HCT116 (cell line): ENCODE results near the gene RTL1. TPM values are rescaled to one million over a fixed set of nuclear protein-coding genes. Genes with fewer than 3 reads are reported as not detected.

Experiments used
- ATAC-seq: fragments of 200-7000 bp; cut with Tn5 transposase; 2 replicates; pipeline ENCODE4 v1.9.1; 2020; ENCODE audit warnings: mild to moderate bottlenecking, moderate library complexity
- BruUV-seq: library from RNA; stranded (reverse); fragments of 400-500 nt; replicated peaks from 2 replicates; lab custom pipeline; 2021; lab: Mats Ljungman, UMichigan
- CTCF ChIA-PET: fragments of 300-600 bp; sonication (Branson Sonifier 250); formaldehyde crosslinking; loops from one replicate; lab custom pipeline; 2021; ENCODE audit warnings: antibody characterized with exemption; lab: Charles Lee
- POLR2A ChIA-PET: fragments of 300-600, 350-600 bp; sonication (Branson Sonifier 250); formaldehyde crosslinking; loops from one replicate; lab custom pipeline; 2021; ENCODE audit warnings: antibody characterized with exemption; lab: Charles Lee
- RAD21 ChIA-PET, 2 experiments: fragments of 300-600 bp; sonication (Branson Sonifier 250); formaldehyde crosslinking; loops; one replicate each; lab custom pipeline; 2023; ENCODE audit warnings: low total read pairs in 2 of 2; ENCODE audit not compliant: uncharacterized antibody in 2 of 2, unreplicated experiment in 2 of 2, low non-redundant PET in 1 of 2; lab: Charles Lee
- DNase-seq: peaks from one replicate; pipeline ENCODE4 v3.0.0-alpha.2; 2010; ENCODE audit warnings: low read depth, low spot score
- H2AFZ ChIP-seq: fragments of 200-600 bp; shearing (Covaris generic), sonication (generic); 2 replicates; pipeline ENCODE4 v1.6.1; 2017; ENCODE audit warnings: low read depth, mixed run types, mixed read lengths, antibody characterized with exemption, low read length; ENCODE audit not compliant: poor library complexity, severe bottlenecking
- H3K27ac ChIP-seq: 2 replicates; pipeline ENCODE4 v1.5.1; 2012; ENCODE audit warnings: low read depth, low read length
- H3K27me3 ChIP-seq: fragments of 200-600 bp; sonication (generic); 2 replicates; pipeline ENCODE4 v1.6.1; 2016; ENCODE audit warnings: mixed run types, low read length, mixed read lengths; ENCODE audit not compliant: insufficient read depth
- H3K36me3 ChIP-seq, 2 experiments: fragments of 200-500 bp in 1 of 2; fragments of 200-600 bp in 1 of 2; sonication (Bioruptor generic) in 1 of 2; sonication (generic) in 1 of 2; 2 replicates each; pipeline versions ENCODE4 v1.5.1 to v1.6.1; 2014 to 2016; ENCODE audit warnings: low read length in 2 of 2, inconsistent platforms in 1 of 2, mixed read lengths in 1 of 2, mixed run types in 1 of 2; ENCODE audit not compliant: insufficient read depth in 2 of 2, control insufficient read depth in 1 of 2
- H3K4me1 ChIP-seq, 2 experiments: fragments of 200-600 bp in 1 of 2; sonication (generic) in 1 of 2; 2 replicates each; pipeline versions ENCODE4 v1.5.1 to v1.6.1; 2012 to 2017; ENCODE audit warnings: low read length in 2 of 2, inconsistent platforms in 1 of 2, mild to moderate bottlenecking in 1 of 2, mixed read lengths in 1 of 2, mixed run types in 1 of 2, moderate library complexity in 1 of 2; ENCODE audit not compliant: insufficient read depth in 2 of 2, control insufficient read depth in 1 of 2
- H3K4me2 ChIP-seq: fragments of 200-600 bp; sonication (generic); 2 replicates; pipeline ENCODE4 v1.6.1; 2017; ENCODE audit warnings: mixed run types, low read length, mixed read lengths
- H3K4me3 ChIP-seq, 2 experiments: fragments of 200-600 bp in 1 of 2; sonication (generic) in 1 of 2; replicated peaks in 1 of 2; 2 replicates each; pipeline ENCODE4 v1.5.1; 2011 to 2016; ENCODE audit warnings: low read length in 2 of 2, control low read depth in 1 of 2, low read depth in 1 of 2, mild to moderate bottlenecking in 1 of 2, mixed read lengths in 1 of 2, mixed run types in 1 of 2
- H3K79me2 ChIP-seq: fragments of 200-600 bp; sonication (generic); 2 replicates; pipeline ENCODE4 v1.6.1; 2017; ENCODE audit warnings: mild to moderate bottlenecking, mixed run types, low read length, moderate library complexity, mixed read lengths; ENCODE audit not compliant: insufficient read depth
- H3K9ac ChIP-seq: fragments of 200-600 bp; sonication (generic); 2 replicates; pipeline ENCODE4 v1.6.1; 2016; ENCODE audit warnings: low read length, mixed read lengths
- H3K9me2 ChIP-seq: fragments of 200-600 bp; sonication (generic), shearing (Covaris generic); 2 replicates; pipeline ENCODE4 v1.6.1; 2017; ENCODE audit warnings: mixed run types, mild to moderate bottlenecking, moderate library complexity; ENCODE audit not compliant: insufficient read depth
- H3K9me3 ChIP-seq, 2 experiments: fragments of 200-500 bp in 1 of 2; fragments of 200-600 bp in 1 of 2; sonication (Bioruptor generic) in 1 of 2; sonication (generic) in 1 of 2; 2 replicates each; pipeline ENCODE4 v1.6.1; 2014 to 2017; ENCODE audit warnings: low read length in 2 of 2, mixed read lengths in 2 of 2, inconsistent platforms in 1 of 2, low read depth in 1 of 2, mild to moderate bottlenecking in 1 of 2, mixed run types in 1 of 2, moderate library complexity in 1 of 2; ENCODE audit not compliant: control insufficient read depth in 1 of 2, insufficient read depth in 1 of 2
- H4K20me1 ChIP-seq: fragments of 200-600 bp; sonication (generic), shearing (Covaris generic); 2 replicates; pipeline ENCODE4 v1.6.1; 2017; ENCODE audit warnings: mixed run types, mild to moderate bottlenecking, moderate library complexity; ENCODE audit not compliant: insufficient read depth
- CBX3 ChIP-seq: IDR thresholded peaks from 2 replicates; pipeline ENCODE4 v1.6.1; 2012; ENCODE audit warnings: low read depth
- CEBPB ChIP-seq: IDR thresholded peaks from 2 replicates; pipeline ENCODE4 v1.6.1; 2012; ENCODE audit warnings: low read depth
- CTCF ChIP-seq, 3 experiments: fragments of 200-600 bp in 1 of 3; sonication (generic) in 1 of 3; IDR thresholded peaks in 2 of 3; conservative IDR thresholded peaks in 1 of 3; 2 replicates each; pipeline ENCODE4 v1.5.1; 2012 to 2017; ENCODE audit warnings: low read depth in 2 of 3, low read length in 2 of 3, antibody characterized with exemption in 1 of 3, borderline replicate concordance in 1 of 3, control low read depth in 1 of 3, mild to moderate bottlenecking in 1 of 3, mixed read lengths in 1 of 3, mixed run types in 1 of 3, moderate library complexity in 1 of 3; ENCODE audit not compliant: insufficient read depth in 1 of 3
- ELF1 ChIP-seq: IDR thresholded peaks from 2 replicates; pipeline ENCODE4 v1.6.1; 2012; ENCODE audit warnings: low read depth, borderline replicate concordance
- EZH2 ChIP-seq: fragments of 200-600 bp; sonication (generic); IDR thresholded peaks from 2 replicates; pipeline ENCODE4 v1.6.1; 2017; ENCODE audit warnings: antibody characterized with exemption, mixed run types
- EZH2phosphoT487 ChIP-seq: fragments of 200-600 bp; IDR thresholded peaks from 2 replicates; pipeline ENCODE4 v1.6.1; 2018; ENCODE audit warnings: antibody characterized with exemption, borderline replicate concordance
- FOSL1 ChIP-seq: IDR thresholded peaks from 2 replicates; pipeline ENCODE4 v1.6.1; 2012; ENCODE audit warnings: low read depth
- MAX ChIP-seq: IDR thresholded peaks from 2 replicates; pipeline ENCODE4 v1.6.1; 2012
- POLR2A ChIP-seq: IDR thresholded peaks from 2 replicates; pipeline ENCODE4 v1.7.0; 2011; ENCODE audit warnings: borderline replicate concordance; ENCODE audit not compliant: insufficient read depth, insufficient read length; ENCODE audit errors: extremely low read depth
- POLR2AphosphoS5 ChIP-seq: IDR thresholded peaks from 2 replicates; pipeline ENCODE4 v1.6.1; 2011; ENCODE audit warnings: mild to moderate bottlenecking, low read depth, low read length, moderate library complexity
- SIN3A ChIP-seq: IDR thresholded peaks from 2 replicates; pipeline ENCODE4 v1.6.1; 2012; ENCODE audit warnings: low read depth
- TCF7L2 ChIP-seq: IDR thresholded peaks from 2 replicates; pipeline ENCODE4 v1.7.0; 2011; ENCODE audit warnings: borderline replicate concordance, inconsistent platforms; ENCODE audit not compliant: insufficient read depth, insufficient read length; ENCODE audit errors: extremely low read depth
- YY1 ChIP-seq: IDR thresholded peaks from 2 replicates; pipeline ENCODE4 v1.6.1; 2011; ENCODE audit warnings: low read length, low read depth, moderate library complexity, mild to moderate bottlenecking; ENCODE audit not compliant: insufficient replicate concordance; ENCODE audit errors: extremely low read depth
- ZFX ChIP-seq: fragments of 450-650 bp; IDR thresholded peaks from 2 replicates; pipeline ENCODE4 v1.6.1; 2017
- ZNF274 ChIP-seq: fragments of 200-500 bp; sonication (Bioruptor generic); IDR thresholded peaks from 2 replicates; pipeline ENCODE4 v1.6.1; 2014; ENCODE audit warnings: mild to moderate bottlenecking, low read depth, low read length, inconsistent platforms
- intact Hi-C: fragments of 100-400 bp; cut with micrococcal nuclease; formaldehyde crosslinking; loops from 2 replicates; pipeline ENCODE4 v1.10.0; 2022
- total RNA-seq: library from RNA; stranded (reverse); gene quantifications from one replicate; pipeline ENCODE4 v1.2.1, GENCODE V29; 2021; ENCODE audit not compliant: unreplicated experiment
- TF ChIP-seq, protein P1 (sequence below): IDR thresholded peaks from 2 replicates; pipeline ENCODE4 v1.6.1; 2012
- TF ChIP-seq, protein P2 (sequence below): IDR thresholded peaks from 2 replicates; pipeline ENCODE4 v1.6.1; 2012; ENCODE audit warnings: low read depth

RTL1 gene
- total RNA-seq, 1 experiment from 2014 or later, result not detected

DNA sequence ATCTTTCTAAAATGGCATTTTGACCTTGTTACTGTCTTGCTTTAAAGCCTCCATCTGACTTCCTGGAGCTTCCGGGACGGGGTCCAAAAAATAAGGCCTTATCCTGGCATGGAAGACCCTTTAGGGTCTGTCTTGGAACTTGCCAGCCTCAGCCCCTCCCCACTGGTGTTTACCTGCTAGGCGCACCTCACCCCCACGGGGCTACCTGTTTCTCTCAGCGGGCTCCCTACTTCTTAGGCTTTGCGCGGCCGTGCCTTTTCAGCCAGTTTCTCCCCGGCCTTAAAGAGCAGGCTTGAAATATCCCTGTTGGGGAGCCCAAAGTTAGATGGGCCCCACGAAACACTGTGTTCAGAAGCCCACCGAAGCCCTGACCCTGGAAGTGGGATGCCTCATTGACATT lies 5.1 kb downstream of the RTL1 start:
- POLR2A ChIA-PET, result no interaction called here
- Histone ChIP-seq H3K27ac (no peak overlapping the region), H3K9ac (no peak overlapping the region), H2AFZ (no peak overlapping the region)
- TF ChIP-seq EZH2phosphoT487 (no peak), CEBPB (no peak), ELF1 (no peak), POLR2A (no peak), ZNF274 (no peak), MAX (no peak), CBX3 (no peak), ZFX (no peak), SIN3A (no peak), EZH2 (no peak), POLR2AphosphoS5 (no peak), CTCF (IDR thresholded peaks at IDR 0.05 in 2 of 3, conservative IDR thresholded peaks at IDR 0.05 in 1 of 3; ENCODE audit: borderline replicate concordance in 1 of 3, insufficient read depth in 1 of 3, low read depth in 2 of 3, low read length in 2 of 3) (no peak), TCF7L2 (no peak), YY1 (no peak), FOSL1 (no peak)
- TF ChIP-seq, protein P1, sequence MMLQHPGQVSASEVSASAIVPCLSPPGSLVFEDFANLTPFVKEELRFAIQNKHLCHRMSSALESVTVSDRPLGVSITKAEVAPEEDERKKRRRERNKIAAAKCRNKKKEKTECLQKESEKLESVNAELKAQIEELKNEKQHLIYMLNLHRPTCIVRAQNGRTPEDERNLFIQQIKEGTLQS, result no peak
- TF ChIP-seq, protein P2, sequence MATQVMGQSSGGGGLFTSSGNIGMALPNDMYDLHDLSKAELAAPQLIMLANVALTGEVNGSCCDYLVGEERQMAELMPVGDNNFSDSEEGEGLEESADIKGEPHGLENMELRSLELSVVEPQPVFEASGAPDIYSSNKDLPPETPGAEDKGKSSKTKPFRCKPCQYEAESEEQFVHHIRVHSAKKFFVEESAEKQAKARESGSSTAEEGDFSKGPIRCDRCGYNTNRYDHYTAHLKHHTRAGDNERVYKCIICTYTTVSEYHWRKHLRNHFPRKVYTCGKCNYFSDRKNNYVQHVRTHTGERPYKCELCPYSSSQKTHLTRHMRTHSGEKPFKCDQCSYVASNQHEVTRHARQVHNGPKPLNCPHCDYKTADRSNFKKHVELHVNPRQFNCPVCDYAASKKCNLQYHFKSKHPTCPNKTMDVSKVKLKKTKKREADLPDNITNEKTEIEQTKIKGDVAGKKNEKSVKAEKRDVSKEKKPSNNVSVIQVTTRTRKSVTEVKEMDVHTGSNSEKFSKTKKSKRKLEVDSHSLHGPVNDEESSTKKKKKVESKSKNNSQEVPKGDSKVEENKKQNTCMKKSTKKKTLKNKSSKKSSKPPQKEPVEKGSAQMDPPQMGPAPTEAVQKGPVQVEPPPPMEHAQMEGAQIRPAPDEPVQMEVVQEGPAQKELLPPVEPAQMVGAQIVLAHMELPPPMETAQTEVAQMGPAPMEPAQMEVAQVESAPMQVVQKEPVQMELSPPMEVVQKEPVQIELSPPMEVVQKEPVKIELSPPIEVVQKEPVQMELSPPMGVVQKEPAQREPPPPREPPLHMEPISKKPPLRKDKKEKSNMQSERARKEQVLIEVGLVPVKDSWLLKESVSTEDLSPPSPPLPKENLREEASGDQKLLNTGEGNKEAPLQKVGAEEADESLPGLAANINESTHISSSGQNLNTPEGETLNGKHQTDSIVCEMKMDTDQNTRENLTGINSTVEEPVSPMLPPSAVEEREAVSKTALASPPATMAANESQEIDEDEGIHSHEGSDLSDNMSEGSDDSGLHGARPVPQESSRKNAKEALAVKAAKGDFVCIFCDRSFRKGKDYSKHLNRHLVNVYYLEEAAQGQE, result no peak
- TF ChIP-seq, all 23 proteins: peak for 0
- BruUV-seq, result no TSS peak
- no peaks in the 10 kb centered on the region for H3K9me2 ChIP-seq
- ATAC-seq (no peak), DNase-seq (no peak)
- intact Hi-C loops, result no loop called here
- ChIA-PET RAD21 (no interaction called here), CTCF (interaction anchor here (0.6 to 1.5 kb wide), 2 partner anchors 236 to 513 kb away, joined by 4 to 5 read pairs; no protein-coding TSS in a partner anchor)
- no peaks in the 10 kb centered on the region for H3K79me2 ChIP-seq
- H4K20me1 ChIP-seq, result no peaks in the 10 kb centered on the region
- no peak overlapping the region for H3K4me3 ChIP-seq
- no peaks in the 10 kb centered on the region for H3K36me3 ChIP-seq
- no peaks in the 10 kb centered on the region for H3K27me3 ChIP-seq
- peaks cover 0 to 7% of the 10 kb centered on the region in 2 experiments; a peak in 1 of 4 replicates for H3K4me1 ChIP-seq
- H3K9me3 ChIP-seq, result no peaks in the 10 kb centered on the region
- no peak overlapping the region for H3K4me2 ChIP-seq
